ENCODE measurements around the gene USP1.
A peak's percentile ranks its signal among the peaks of the same experiment; 100 is the strongest.

Gene USP1

GRCh38 chr1:62436466-62437272 lies at the start of gene USP1:
Gene USP1, plus strand, starts transcription at chr1:62437049. Its CDS starts 2,819 bp downstream, at chr1:62439868.
- no peak for TF ChIP-seq CTCF (IDR thresholded peaks at IDR 0.05)

- TF ChIP-seq CTCF (IDR thresholded peaks at IDR 0.05) = no peak
Measured at GRCh38 chr1:62389531-62389930, 47.3 kb upstream of the USP1 start.

- TF ChIP-seq CTCF (IDR thresholded peaks at IDR 0.05) = no peak
Measured at GRCh38 chr1:62390071-62390470, 46.8 kb upstream of the USP1 start.

GRCh38 chr1:62391369-62391971 lies 45.4 kb upstream of the USP1 start:
- TF ChIP-seq CTCF (IDR thresholded peaks at IDR 0.05) = peak; percentile 50

GRCh38 chr1:62392951-62393350 lies 43.9 kb upstream of the USP1 start:
- no peak for TF ChIP-seq CTCF (IDR thresholded peaks at IDR 0.05)

GRCh38 chr1:62394646-62395045 lies 42.2 kb upstream of the USP1 start:
- no peak for TF ChIP-seq CTCF (IDR thresholded peaks at IDR 0.05)

GRCh38 chr1:62395291-62395690 lies 41.6 kb upstream of the USP1 start:
- no peak for TF ChIP-seq CTCF (IDR thresholded peaks at IDR 0.05)

All from LNCAP (cell line).